ENCODE results near the gene LRRC72. TPM values are rescaled to one million over a fixed set of nuclear protein-coding genes. Genes with fewer than 3 reads are reported as not detected.
"Not testable (repeated sequence)": the region's sequence is repeated elsewhere in the genome, so short reads cannot be mapped to it uniquely, and the experiment has no call there.

The LRRC72 gene
- total RNA-seq, 1 experiment from 2014 or later = not detected

DNA sequence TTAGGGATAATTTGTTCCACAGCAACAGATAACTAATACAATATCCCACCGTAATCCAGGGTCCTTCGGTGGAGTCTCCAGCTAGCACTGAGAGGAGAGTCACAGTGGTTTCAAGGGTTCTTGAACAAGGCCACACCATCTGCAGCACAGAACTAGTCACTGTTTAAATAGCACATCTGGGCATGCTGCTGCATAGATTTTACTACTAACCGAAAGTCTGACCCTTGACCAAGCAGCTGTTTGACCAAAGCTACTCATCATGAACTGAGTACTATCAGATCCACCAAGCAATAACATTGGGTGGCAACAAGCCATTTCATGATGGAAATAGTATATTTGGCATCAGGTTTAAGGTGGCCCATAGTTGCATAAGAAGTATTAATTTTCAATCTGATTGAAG lies 65.8 kb downstream of the LRRC72 start:
- no TSS peak for BruUV-seq (replicated peaks)

DNA sequence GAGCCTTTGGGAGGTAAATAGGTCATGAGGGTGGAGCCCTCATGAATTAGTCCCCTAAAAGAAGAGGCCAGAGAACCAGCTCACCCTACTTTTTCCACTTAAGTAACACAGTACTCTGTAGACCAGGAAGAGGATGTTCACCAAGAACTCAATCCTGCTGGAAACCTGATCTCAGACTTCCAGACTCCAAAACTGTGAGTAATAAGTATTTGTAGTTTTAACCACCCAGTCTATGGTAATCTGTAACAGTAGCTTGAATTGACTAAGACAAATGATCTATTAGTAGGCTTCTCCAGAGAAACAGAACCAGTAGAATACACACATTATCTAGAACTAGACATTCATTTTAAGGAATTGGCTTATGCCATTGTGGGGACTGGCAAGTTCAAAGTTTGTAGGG lies 67.4 kb downstream of the LRRC72 start:
- Histone ChIP-seq H3K36me3 (ENCODE audit: low read depth, low read length) (no peaks in the 10 kb centered on the region), H3K4me3 (ENCODE audit: low read length) (no peak overlapping the region), H3K79me2 (ENCODE audit: low read length) (no peaks in the 10 kb centered on the region), H3K4me2 (ENCODE audit: low read length) (no peak overlapping the region), H3F3A (ENCODE audit: low read length, unreplicated experiment) (no peaks in the 10 kb centered on the region), H4K20me1 (ENCODE audit: low read length) (no peaks in the 10 kb centered on the region), H3K27ac (ENCODE audit: low read length) (no peak overlapping the region), H3K9me3 (ENCODE audit: low read length) (no peaks in the 10 kb centered on the region), H3K9ac (ENCODE audit: low read length) (no peak overlapping the region), H3K9me2 (replicated peaks; ENCODE audit: low read length) (no peaks in the 10 kb centered on the region), H3K4me1 (ENCODE audit: insufficient read depth, low read length) (peaks cover 4% of the 10 kb centered on the region; the same call in 1 of the 2 replicates), H3K27me3 (ENCODE audit: low read length) (no peaks in the 10 kb centered on the region), H2AFZ (ENCODE audit: low read length) (no peak overlapping the region)
- CTCF ChIA-PET = no interaction called here
- POLR2A ChIA-PET (ENCODE audit: unreplicated experiment) = no interaction called here
- peak; percentile 84 for ATAC-seq
- TF ChIP-seq EZH2phosphoT487 (IDR thresholded peaks at IDR 0.05; ENCODE audit: borderline replicate concordance, low read length) (no peak), EZH2 (IDR thresholded peaks at IDR 0.05; ENCODE audit: low read length, unreplicated experiment) (no peak)
- TF ChIP-seq, protein P1, sequence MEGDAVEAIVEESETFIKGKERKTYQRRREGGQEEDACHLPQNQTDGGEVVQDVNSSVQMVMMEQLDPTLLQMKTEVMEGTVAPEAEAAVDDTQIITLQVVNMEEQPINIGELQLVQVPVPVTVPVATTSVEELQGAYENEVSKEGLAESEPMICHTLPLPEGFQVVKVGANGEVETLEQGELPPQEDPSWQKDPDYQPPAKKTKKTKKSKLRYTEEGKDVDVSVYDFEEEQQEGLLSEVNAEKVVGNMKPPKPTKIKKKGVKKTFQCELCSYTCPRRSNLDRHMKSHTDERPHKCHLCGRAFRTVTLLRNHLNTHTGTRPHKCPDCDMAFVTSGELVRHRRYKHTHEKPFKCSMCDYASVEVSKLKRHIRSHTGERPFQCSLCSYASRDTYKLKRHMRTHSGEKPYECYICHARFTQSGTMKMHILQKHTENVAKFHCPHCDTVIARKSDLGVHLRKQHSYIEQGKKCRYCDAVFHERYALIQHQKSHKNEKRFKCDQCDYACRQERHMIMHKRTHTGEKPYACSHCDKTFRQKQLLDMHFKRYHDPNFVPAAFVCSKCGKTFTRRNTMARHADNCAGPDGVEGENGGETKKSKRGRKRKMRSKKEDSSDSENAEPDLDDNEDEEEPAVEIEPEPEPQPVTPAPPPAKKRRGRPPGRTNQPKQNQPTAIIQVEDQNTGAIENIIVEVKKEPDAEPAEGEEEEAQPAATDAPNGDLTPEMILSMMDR (conservative IDR thresholded peaks at IDR 0.05; ENCODE audit: low read depth, low read length) = no peak
- intact Hi-C loops (cut with micrococcal nuclease) = no loop called here
- no TSS peak for BruUV-seq (replicated peaks)
- peak; percentile 46 for DNase-seq

More for the DNA sequence above, 65.8 kb downstream of the LRRC72 start:
- Histone ChIP-seq H4K20me1 (ENCODE audit: low read length) (no peaks in the 10 kb centered on the region), H3K4me3 (ENCODE audit: low read length) (no peak overlapping the region), H3K9me3 (ENCODE audit: low read length) (no peaks in the 10 kb centered on the region), H3F3A (ENCODE audit: low read length, unreplicated experiment) (no peaks in the 10 kb centered on the region), H3K27me3 (ENCODE audit: low read length) (no peaks in the 10 kb centered on the region), H3K4me2 (ENCODE audit: low read length) (no peak overlapping the region), H3K27ac (ENCODE audit: low read length) (no peak overlapping the region), H3K79me2 (ENCODE audit: low read length) (no peaks in the 10 kb centered on the region), H3K9ac (ENCODE audit: low read length) (no peak overlapping the region), H3K4me1 (ENCODE audit: insufficient read depth, low read length) (peaks cover 4% of the 10 kb centered on the region; the same call in 1 of the 2 replicates), H3K9me2 (replicated peaks; ENCODE audit: low read length) (no peaks in the 10 kb centered on the region), H3K36me3 (ENCODE audit: low read depth, low read length) (no peaks in the 10 kb centered on the region), H2AFZ (ENCODE audit: low read length) (no peak overlapping the region)
- POLR2A ChIA-PET (ENCODE audit: unreplicated experiment) = no interaction called here
- no peak for TF ChIP-seq EZH2 (IDR thresholded peaks at IDR 0.05; ENCODE audit: low read length, unreplicated experiment)
- TF ChIP-seq EZH2phosphoT487 (IDR thresholded peaks at IDR 0.05; ENCODE audit: borderline replicate concordance, low read length) = no peak
- TF ChIP-seq, protein P1 (conservative IDR thresholded peaks at IDR 0.05; ENCODE audit: low read depth, low read length) = no peak
- ATAC-seq (no peak), DNase-seq (no peak)
- intact Hi-C loops (cut with micrococcal nuclease) = no loop called here
- CTCF ChIA-PET = no interaction called here

DNA sequence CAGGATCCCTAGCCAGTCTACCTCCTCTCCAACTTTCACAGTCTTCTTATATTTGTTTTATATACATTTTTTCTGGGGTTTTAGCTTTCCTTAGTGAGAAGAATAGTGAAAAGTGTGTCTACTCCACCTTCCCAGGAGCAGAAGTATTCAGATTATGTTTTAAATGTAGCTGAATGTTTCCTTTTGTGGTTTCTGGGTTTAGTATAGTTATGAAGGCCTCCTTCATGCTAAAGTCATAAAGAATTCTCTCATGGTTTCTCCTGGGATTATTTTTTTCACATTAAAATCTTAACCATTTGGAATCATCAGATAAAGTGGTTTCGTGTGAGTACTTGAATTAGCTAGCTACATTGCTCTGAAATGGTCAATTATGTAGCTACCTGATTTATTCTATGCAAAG lies 68.1 kb downstream of the LRRC72 start:
- TF ChIP-seq, protein P1 (conservative IDR thresholded peaks at IDR 0.05; ENCODE audit: low read depth, low read length) = no peak
- TF ChIP-seq EZH2phosphoT487 (IDR thresholded peaks at IDR 0.05; ENCODE audit: borderline replicate concordance, low read length) (no peak), EZH2 (IDR thresholded peaks at IDR 0.05; ENCODE audit: low read length, unreplicated experiment) (no peak)
- POLR2A ChIA-PET (ENCODE audit: unreplicated experiment) = no interaction called here
- Histone ChIP-seq H3K27ac (ENCODE audit: low read length) (no peak overlapping the region), H3K79me2 (ENCODE audit: low read length) (no peaks in the 10 kb centered on the region), H3K4me1 (ENCODE audit: insufficient read depth, low read length) (peaks cover 6% of the 10 kb centered on the region), H3K4me2 (ENCODE audit: low read length) (no peak overlapping the region), H3K9ac (ENCODE audit: low read length) (no peak overlapping the region), H2AFZ (ENCODE audit: low read length) (no peak overlapping the region), H3F3A (ENCODE audit: low read length, unreplicated experiment) (no peaks in the 10 kb centered on the region), H3K9me2 (replicated peaks; ENCODE audit: low read length) (no peaks in the 10 kb centered on the region), H3K9me3 (ENCODE audit: low read length) (no peaks in the 10 kb centered on the region), H4K20me1 (ENCODE audit: low read length) (no peaks in the 10 kb centered on the region), H3K36me3 (ENCODE audit: low read depth, low read length) (no peaks in the 10 kb centered on the region), H3K4me3 (ENCODE audit: low read length) (no peak overlapping the region), H3K27me3 (ENCODE audit: low read length) (no peaks in the 10 kb centered on the region)
- ATAC-seq (no peak), DNase-seq (no peak)
- CTCF ChIA-PET = no interaction called here
- intact Hi-C loops (cut with micrococcal nuclease) = no loop called here
- BruUV-seq (replicated peaks) = no TSS peak

DNA sequence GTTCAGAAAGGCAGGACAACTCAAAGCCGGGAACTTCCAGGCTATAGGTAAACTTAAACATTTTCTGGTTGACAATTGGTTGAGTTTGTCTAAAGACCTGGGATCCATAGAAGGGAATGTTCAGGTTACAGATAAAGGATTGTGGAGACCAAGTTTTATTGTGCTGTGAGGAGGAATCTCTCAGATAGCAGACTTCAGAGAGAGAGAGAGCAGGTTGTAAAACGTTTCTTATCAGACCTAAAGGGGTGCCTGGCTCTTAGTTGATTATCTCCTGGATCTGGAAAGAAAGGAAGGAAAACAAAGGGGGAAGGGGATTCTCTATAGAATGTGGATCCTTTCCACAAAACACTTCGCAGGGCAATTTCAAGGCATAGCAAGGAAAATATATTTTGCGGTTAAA lies 69.0 kb downstream of the LRRC72 start:
- H3K4me3 ChIP-seq (ENCODE audit: low read length); H3K9me3 ChIP-seq (ENCODE audit: low read length); ATAC-seq; H3K27ac ChIP-seq (ENCODE audit: low read length); H3K4me2 ChIP-seq (ENCODE audit: low read length); H3K27me3 ChIP-seq (ENCODE audit: low read length); H3K9me2 ChIP-seq (replicated peaks; ENCODE audit: low read length); H3K36me3 ChIP-seq (ENCODE audit: low read depth, low read length); H3K9ac ChIP-seq (ENCODE audit: low read length); H3K79me2 ChIP-seq (ENCODE audit: low read length); intact Hi-C loops (cut with micrococcal nuclease); H3F3A ChIP-seq (ENCODE audit: low read length, unreplicated experiment); POLR2A ChIA-PET (ENCODE audit: unreplicated experiment); BruUV-seq (replicated peaks); H2AFZ ChIP-seq (ENCODE audit: low read length); DNase-seq; CTCF ChIA-PET; H4K20me1 ChIP-seq (ENCODE audit: low read length): not testable (repeated sequence)
- H3K4me1 ChIP-seq (ENCODE audit: insufficient read depth, low read length) = peaks cover 14% of the 10 kb centered on the region

Measured in PC-3 (cell line).